Urinary bladder (tissue), 4 donors: ENCODE measurements around the gene TMOD1. TPM values are rescaled to one million over a fixed set of nuclear protein-coding genes. Genes with fewer than 3 reads are reported as not detected.

Experiments
- DNase-seq: peaks from one replicate; pipeline ENCODE4 v3.0.0-alpha.2; 2015; ENCODE audit errors: extremely low spot score
- H3K27ac ChIP-seq: one replicate; pipeline ENCODE4 v1.5.1; 2013; ENCODE audit warnings: low read depth, mild to moderate bottlenecking, moderate library complexity
- H3K36me3 ChIP-seq: one replicate; pipeline ENCODE4 v1.6.1; 2013; ENCODE audit warnings: mild to moderate bottlenecking, moderate library complexity; ENCODE audit not compliant: insufficient read depth
- H3K4me1 ChIP-seq: one replicate; pipeline ENCODE4 v1.6.1; 2013; ENCODE audit warnings: mild to moderate bottlenecking, moderate library complexity; ENCODE audit not compliant: insufficient read depth
- H3K4me3 ChIP-seq: one replicate; pipeline ENCODE4 v1.5.1; 2013; ENCODE audit warnings: low read depth, low read length
- WGBS: extraction: QIAGEN DNeasy Blood & Tissue Kit; methylation state at CpG from one replicate; pipeline ENCODE4 v1.1.7; 2013; 5-methylcytosine and 5-hydroxymethylcytosine counted together
- polyA plus RNA-seq: library from polyadenylated mRNA; stranded (reverse); fragments of 200-250 nt; gene quantifications from one replicate; pipeline ENCODE4 v1.2.3, GENCODE V29; 2013
- total RNA-seq: library from RNA; depleted of rRNA; stranded (reverse); fragments of >200 nt; gene quantifications from one replicate; pipeline ENCODE4 v1.2.3, GENCODE V29; 2014
- donor health status: healthy with polysubstance abuse.
- donor health status: healthy.

The TMOD1 gene
- total and polyA plus RNA-seq, 2 donors = 9.3 to 36.6 TPM

- DNase-seq = no peak
- Histone ChIP-seq H3K36me3 (peaks cover 2% of the 10 kb centered on the region), H3K4me1 (no peaks in the 10 kb centered on the region), H3K27ac (no peak overlapping the region), H3K4me3 (no peak overlapping the region)
- 91% methylated on average over 6 of the region's 6 CpGs for WGBS
Observed at GRCh38 chr9:97554566-97555075, 53.2 kb downstream of the TMOD1 start.

GRCh38 chr9:97555164-97555563 lies 53.7 kb downstream of the TMOD1 start:
- Histone ChIP-seq H3K27ac (no peak overlapping the region), H3K4me3 (no peak overlapping the region), H3K36me3 (peaks cover 2% of the 10 kb centered on the region), H3K4me1 (no peaks in the 10 kb centered on the region)
- 66% methylated on average over 15 of the region's 15 CpGs for WGBS
- no peak for DNase-seq

GRCh38 chr9:97556036-97556720 lies 54.7 kb downstream of the TMOD1 start:
- Histone ChIP-seq H3K36me3 (peaks cover 2% of the 10 kb centered on the region), H3K4me1 (no peaks in the 10 kb centered on the region), H3K27ac (peak overlapping the region; percentile 35), H3K4me3 (no peak overlapping the region)
- no peak for DNase-seq
- 97% methylated on average over 10 of the region's 10 CpGs for WGBS

- Histone ChIP-seq H3K27ac (peak overlapping the region; percentile 19), H3K4me3 (no peak overlapping the region), H3K4me1 (no peaks in the 10 kb centered on the region), H3K36me3 (peaks cover 2% of the 10 kb centered on the region)
- WGBS = 70% methylated on average over 15 of the region's 15 CpGs
- no peak for DNase-seq
Observed at GRCh38 chr9:97556721-97557605, 55.5 kb downstream of the TMOD1 start.

- peak overlapping the region; percentile 75 for H3K27ac ChIP-seq
- no peak for DNase-seq
- no peaks in the 10 kb centered on the region for H3K4me1 ChIP-seq
- H3K36me3 ChIP-seq = no peaks in the 10 kb centered on the region
- no peak overlapping the region for H3K4me3 ChIP-seq
- WGBS = 16% methylated on average over 7 of the region's 7 CpGs
Observed at GRCh38 chr9:97557606-97558095, 56.2 kb downstream of the TMOD1 start.

- H3K36me3 ChIP-seq = no peaks in the 10 kb centered on the region
- peaks cover under 1% of the 10 kb centered on the region for H3K4me1 ChIP-seq
- no peak overlapping the region for H3K4me3 ChIP-seq
- 76% methylated on average over 3 of the region's 3 CpGs for WGBS
- no peak overlapping the region for H3K27ac ChIP-seq
- no peak for DNase-seq
Observed at GRCh38 chr9:97558701-97559101, 57.2 kb downstream of the TMOD1 start.

GRCh38 chr9:97559111-97559514 lies 57.6 kb downstream of the TMOD1 start:
- DNase-seq = no peak
- no peak overlapping the region for H3K27ac ChIP-seq
- WGBS = 78% methylated on average over 10 of the region's 10 CpGs
- H3K4me3 ChIP-seq = no peak overlapping the region
- peaks cover 2% of the 10 kb centered on the region for H3K4me1 ChIP-seq
- no peaks in the 10 kb centered on the region for H3K36me3 ChIP-seq

- no peak overlapping the region for H3K27ac ChIP-seq
- WGBS = 87% methylated on average over 6 of the region's 6 CpGs
- H3K36me3 ChIP-seq = no peaks in the 10 kb centered on the region
- peaks cover 2% of the 10 kb centered on the region for H3K4me1 ChIP-seq
- no peak for DNase-seq
- H3K4me3 ChIP-seq = no peak overlapping the region
Observed at GRCh38 chr9:97560154-97560553, 58.7 kb downstream of the TMOD1 start.

GRCh38 chr9:97560851-97561250 lies 59.4 kb downstream of the TMOD1 start:
- peaks cover 2% of the 10 kb centered on the region for H3K4me1 ChIP-seq
- H3K27ac ChIP-seq = no peak overlapping the region

GRCh38 chr9:97561501-97561900 lies 60.0 kb downstream of the TMOD1 start:
- WGBS = 86% methylated on average over 3 of the region's 3 CpGs
- Histone ChIP-seq H3K4me1 (peaks cover 2% of the 10 kb centered on the region), H3K27ac (no peak overlapping the region), H3K36me3 (no peaks in the 10 kb centered on the region), H3K4me3 (no peak overlapping the region)
- no peak for DNase-seq

More at GRCh38 chr9:97560851-97561250, 59.4 kb downstream of the TMOD1 start:
- no peak for DNase-seq
- H3K36me3 ChIP-seq = no peaks in the 10 kb centered on the region
- no peak overlapping the region for H3K4me3 ChIP-seq

GRCh38 chr9:97562542-97562941 lies 61.1 kb downstream of the TMOD1 start:
- H3K27ac ChIP-seq = no peak overlapping the region
- peaks cover 4% of the 10 kb centered on the region for H3K4me1 ChIP-seq

GRCh38 chr9:97563458-97564135 lies 62.1 kb downstream of the TMOD1 start:
- 52% methylated on average over 13 of the region's 13 CpGs for whole genome bisulfite sequencing
- H3K4me3 ChIP-seq = no peak overlapping the region
- no peaks in the 10 kb centered on the region for H3K36me3 ChIP-seq
- H3K27ac ChIP-seq = peak overlapping the region; percentile 26
- no peak for DNase-seq
- peaks cover 4% of the 10 kb centered on the region for H3K4me1 ChIP-seq

More at GRCh38 chr9:97562542-97562941, 61.1 kb downstream of the TMOD1 start:
- no peaks in the 10 kb centered on the region for H3K36me3 ChIP-seq
- no peak for DNase-seq
- no peak overlapping the region for H3K4me3 ChIP-seq
- 86% methylated on average over 5 of the region's 5 CpGs for WGBS
